Epithelial cell of esophagus (primary cell): ENCODE results near the gene ALOX5.

Experiments
- DNase-seq: peaks from one replicate; pipeline ENCODE4 v3.0.0; 2010; ENCODE audit warnings: low read depth
- H3K4me3 ChIP-seq: 2 replicates; pipeline ENCODE4 v1.5.1; 2011; ENCODE audit warnings: mild to moderate bottlenecking, low read length, control low read depth
- TF ChIP-seq, protein P1 (sequence below): IDR thresholded peaks from 2 replicates; pipeline ENCODE4 v1.5.1; 2011; ENCODE audit warnings: low read depth, mild to moderate bottlenecking, low read length, control low read depth, inconsistent platforms; ENCODE audit not compliant: insufficient read depth; ENCODE audit errors: missing control alignments

The ALOX5 gene

DNA sequence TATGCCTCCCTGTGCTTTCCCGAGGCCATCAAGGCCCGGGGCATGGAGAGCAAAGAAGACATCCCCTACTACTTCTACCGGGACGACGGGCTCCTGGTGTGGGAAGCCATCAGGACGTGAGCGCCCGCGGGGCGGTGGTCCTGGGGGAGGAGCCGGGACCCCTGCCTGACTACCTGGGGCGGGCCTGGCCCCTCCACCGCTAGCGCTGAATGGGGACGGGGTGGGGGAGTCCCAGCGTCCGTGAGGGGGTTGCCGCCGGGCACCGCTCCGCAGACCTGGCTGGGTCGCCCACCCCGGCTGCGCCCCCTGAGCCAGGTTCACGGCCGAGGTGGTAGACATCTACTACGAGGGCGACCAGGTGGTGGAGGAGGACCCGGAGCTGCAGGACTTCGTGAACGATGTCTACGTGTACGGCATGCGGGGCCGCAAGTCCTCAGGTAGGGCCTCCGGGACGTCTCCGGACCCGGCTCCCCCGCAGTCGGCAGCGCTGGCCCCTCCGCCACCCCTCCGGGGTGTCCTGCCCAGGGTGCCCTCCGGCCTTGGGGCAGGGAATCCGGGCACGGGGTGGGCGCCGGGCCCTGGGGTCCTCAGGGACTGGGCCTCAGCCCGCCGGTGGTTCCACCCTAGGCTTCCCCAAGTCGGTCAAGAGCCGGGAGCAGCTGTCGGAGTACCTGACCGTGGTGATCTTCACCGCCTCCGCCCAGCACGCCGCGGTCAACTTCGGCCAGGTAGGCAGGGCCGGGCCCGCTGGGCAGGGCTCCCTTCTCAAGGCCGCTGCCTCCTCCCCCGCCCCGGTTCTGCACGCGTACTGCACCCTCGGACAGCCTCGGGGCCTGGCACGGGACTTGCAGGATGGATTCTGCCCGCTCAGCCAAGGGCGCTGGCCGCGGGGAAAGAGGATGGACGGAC is 69.3 kb downstream of the ALOX5 start:
- TF ChIP-seq, protein P1, sequence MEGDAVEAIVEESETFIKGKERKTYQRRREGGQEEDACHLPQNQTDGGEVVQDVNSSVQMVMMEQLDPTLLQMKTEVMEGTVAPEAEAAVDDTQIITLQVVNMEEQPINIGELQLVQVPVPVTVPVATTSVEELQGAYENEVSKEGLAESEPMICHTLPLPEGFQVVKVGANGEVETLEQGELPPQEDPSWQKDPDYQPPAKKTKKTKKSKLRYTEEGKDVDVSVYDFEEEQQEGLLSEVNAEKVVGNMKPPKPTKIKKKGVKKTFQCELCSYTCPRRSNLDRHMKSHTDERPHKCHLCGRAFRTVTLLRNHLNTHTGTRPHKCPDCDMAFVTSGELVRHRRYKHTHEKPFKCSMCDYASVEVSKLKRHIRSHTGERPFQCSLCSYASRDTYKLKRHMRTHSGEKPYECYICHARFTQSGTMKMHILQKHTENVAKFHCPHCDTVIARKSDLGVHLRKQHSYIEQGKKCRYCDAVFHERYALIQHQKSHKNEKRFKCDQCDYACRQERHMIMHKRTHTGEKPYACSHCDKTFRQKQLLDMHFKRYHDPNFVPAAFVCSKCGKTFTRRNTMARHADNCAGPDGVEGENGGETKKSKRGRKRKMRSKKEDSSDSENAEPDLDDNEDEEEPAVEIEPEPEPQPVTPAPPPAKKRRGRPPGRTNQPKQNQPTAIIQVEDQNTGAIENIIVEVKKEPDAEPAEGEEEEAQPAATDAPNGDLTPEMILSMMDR = no peak
- DNase-seq = no peak
- H3K4me3 ChIP-seq = no peak overlapping the region

DNA sequence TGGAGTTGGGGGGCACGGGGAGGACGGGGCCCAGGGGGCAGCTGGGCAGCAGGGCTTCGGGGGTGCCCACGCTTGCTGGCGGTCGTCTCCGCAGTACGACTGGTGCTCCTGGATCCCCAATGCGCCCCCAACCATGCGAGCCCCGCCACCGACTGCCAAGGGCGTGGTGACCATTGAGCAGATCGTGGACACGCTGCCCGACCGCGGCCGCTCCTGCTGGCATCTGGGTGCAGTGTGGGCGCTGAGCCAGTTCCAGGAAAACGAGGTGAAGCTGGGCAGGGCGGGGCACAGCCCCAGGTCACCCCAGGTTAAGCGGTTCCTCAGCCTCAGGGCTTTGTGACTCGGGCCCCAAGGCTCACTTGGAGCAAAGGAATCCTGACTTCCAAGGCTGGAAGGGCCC is 70.0 kb downstream of the ALOX5 start:
- H3K4me3 ChIP-seq = no peak overlapping the region
- DNase-seq = no peak
- TF ChIP-seq, protein P1 = no peak

DNA sequence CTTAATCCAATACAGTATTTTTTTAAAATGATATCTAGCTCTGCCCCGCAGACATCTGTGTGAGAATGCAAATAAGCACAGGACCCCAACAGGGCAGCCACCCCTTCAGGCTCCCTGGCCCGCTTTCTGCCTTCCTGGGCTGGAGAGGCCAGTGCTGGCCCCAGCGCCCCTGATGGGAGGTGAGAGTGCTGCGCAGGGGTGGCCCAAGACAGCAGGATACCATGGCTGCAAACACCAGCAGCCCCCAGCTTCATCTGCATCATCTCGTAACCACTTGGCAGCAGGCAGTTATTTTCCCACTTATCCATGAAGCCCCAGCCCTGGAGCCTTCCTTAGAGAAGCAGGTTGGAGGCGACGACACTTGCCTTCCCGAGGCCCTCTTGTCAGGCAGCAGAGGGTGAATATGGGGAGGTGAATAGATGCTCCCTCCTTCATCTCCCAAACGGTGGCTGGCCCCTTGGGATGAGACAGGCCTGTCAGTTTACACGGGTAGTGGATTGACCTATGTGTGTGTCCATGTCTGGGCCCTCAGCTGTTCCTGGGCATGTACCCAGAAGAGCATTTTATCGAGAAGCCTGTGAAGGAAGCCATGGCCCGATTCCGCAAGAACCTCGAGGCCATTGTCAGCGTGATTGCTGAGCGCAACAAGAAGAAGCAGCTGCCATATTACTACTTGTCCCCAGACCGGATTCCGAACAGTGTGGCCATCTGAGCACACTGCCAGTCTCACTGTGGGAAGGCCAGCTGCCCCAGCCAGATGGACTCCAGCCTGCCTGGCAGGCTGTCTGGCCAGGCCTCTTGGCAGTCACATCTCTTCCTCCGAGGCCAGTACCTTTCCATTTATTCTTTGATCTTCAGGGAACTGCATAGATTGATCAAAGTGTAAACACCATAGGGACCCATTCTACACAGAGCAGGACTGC is 71.2 kb downstream of the ALOX5 start:
- TF ChIP-seq, protein P1 = no peak

DNA sequence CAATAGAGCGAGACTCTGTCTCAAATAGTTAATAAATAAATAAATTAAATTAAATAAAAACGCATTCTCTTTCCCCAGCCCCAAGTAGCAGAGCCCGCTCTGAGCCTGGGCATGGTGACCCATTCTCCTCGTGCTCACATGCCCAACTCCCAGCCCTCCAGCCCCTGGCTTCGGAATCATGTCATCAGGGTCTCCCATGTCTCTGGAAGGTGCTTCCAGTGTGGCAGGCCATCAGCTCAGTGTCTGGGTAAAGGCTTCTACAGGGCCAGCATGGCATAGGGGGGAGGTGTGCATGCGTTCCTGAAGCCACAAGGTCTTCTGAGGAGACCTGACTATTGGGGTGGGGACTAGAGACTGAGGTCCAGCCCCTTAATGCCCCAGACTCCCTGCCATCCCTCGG is 72.8 kb downstream of the ALOX5 start:
- H3K4me3 ChIP-seq = no peak overlapping the region
- TF ChIP-seq, protein P1 = no peak
- DNase-seq = no peak

More for the DNA sequence above, 71.2 kb downstream of the ALOX5 start:
- H3K4me3 ChIP-seq = no peak overlapping the region
- DNase-seq = no peak

DNA sequence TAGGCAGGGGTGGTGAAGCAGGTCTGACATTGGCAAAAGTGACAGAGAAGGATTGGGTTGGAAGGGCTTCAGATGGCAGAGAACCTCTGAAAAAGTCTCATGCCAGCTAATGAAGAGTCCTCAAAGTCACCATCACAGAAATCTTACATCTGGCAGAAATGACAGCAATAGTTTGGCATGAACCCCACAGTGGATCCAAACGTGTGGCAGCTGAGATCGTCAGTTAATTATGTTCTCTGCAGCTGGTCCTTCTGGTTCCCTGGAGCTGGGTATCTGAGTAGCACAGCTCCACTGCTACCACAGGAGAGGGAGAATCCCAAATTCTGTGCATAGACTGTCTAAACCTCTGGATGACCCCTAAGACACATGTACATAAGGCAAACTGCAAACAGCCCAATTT is 73.4 kb downstream of the ALOX5 start:
- TF ChIP-seq, protein P1 = no peak
- DNase-seq = no peak
- H3K4me3 ChIP-seq = no peak overlapping the region

DNA sequence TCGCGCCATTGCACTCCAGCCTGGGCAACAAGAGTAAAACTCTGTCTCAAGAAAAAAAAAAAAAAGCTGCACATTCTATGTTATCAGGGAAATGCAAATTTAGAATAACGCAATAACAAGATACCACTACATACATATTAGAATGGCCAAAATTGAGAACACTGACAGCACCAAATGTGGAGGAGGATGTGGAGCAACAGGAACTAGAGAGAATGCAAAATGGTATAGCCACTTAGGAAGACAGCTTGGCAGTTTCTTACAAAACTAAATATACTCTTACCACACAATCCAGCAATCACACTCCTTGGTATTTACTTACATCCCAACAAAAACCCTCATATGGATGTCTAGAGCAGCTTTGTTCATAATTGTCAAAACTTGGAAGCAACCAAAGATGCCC is 76.8 kb downstream of the ALOX5 start:
- no peak overlapping the region for H3K4me3 ChIP-seq
- DNase-seq = no peak
- TF ChIP-seq, protein P1 = no peak
